ENCODE results near the gene VWF. TPM values are rescaled to one million over a fixed set of nuclear protein-coding genes. Genes with fewer than 3 reads are reported as not detected.
A peak's percentile ranks its signal among the peaks of the same experiment; 100 is the strongest.

Gene VWF
- total and polyA plus RNA-seq, 2 of the 4 experiments (the other 2 are of a cell fraction), result under 0.01 to 0.09 TPM

GRCh38 chr12:6065863-6066199 lies 58.6 kb downstream of the VWF start:
- H3K4ac ChIP-seq (ENCODE audit: low read depth, low read length), result peak overlapping the region; percentile 48
- H3K27ac ChIP-seq (ENCODE audit: insufficient read depth, low read length), result no peak overlapping the region
- no peak overlapping the region for H2BK5ac ChIP-seq (ENCODE audit: low read depth, low read length, poor library complexity, severe bottlenecking)
- no peak overlapping the region for H3K14ac ChIP-seq (replicated peaks; ENCODE audit: low read depth, low read length)
- no peak overlapping the region for H4K8ac ChIP-seq (ENCODE audit: low read depth in 2 of 2, low read length in 2 of 2)
- H3K4me2 ChIP-seq (ENCODE audit: low read depth, low read length), result no peak overlapping the region
- in situ Hi-C loops (cut with MboI; ENCODE audit: low sequenced_read_pairs), result loop anchor here (5.0 kb wide), 1 partner anchor 116 kb away; no protein-coding TSS in a partner anchor
- intact Hi-C loops (cut with micrococcal nuclease), result no loop called here
- TF ChIP-seq MAFK (IDR thresholded peaks at IDR 0.05; ENCODE audit: low read depth, low read length), result peak; percentile 46; the same call in 1 of the 2 replicates
- TF ChIP-seq POLR2A (IDR thresholded peaks at IDR 0.05; ENCODE audit: low read depth, low read length), result no peak
- TF ChIP-seq CHD1 (IDR thresholded peaks at IDR 0.05; ENCODE audit: low read depth, low read length), result no peak
- no peak for TF ChIP-seq RFX5 (IDR thresholded peaks at IDR 0.05; ENCODE audit: low read depth, low read length)
- no peak for TF ChIP-seq SMC3 (IDR thresholded peaks at IDR 0.05; ENCODE audit: low read depth, low read length)
- TF ChIP-seq, protein P1, sequence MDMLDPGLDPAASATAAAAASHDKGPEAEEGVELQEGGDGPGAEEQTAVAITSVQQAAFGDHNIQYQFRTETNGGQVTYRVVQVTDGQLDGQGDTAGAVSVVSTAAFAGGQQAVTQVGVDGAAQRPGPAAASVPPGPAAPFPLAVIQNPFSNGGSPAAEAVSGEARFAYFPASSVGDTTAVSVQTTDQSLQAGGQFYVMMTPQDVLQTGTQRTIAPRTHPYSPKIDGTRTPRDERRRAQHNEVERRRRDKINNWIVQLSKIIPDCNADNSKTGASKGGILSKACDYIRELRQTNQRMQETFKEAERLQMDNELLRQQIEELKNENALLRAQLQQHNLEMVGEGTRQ (IDR thresholded peaks at IDR 0.05; ENCODE audit: low read depth, low read length), result no peak
- TF ChIP-seq FOS (IDR thresholded peaks at IDR 0.05; ENCODE audit: low read depth, low read length), result no peak
- no peak for TF ChIP-seq MAZ (IDR thresholded peaks at IDR 0.05; ENCODE audit: borderline replicate concordance, low read depth, low read length)
- no peaks in the 10 kb centered on the region for H3K27me3 ChIP-seq (ENCODE audit: control insufficient read depth, insufficient read depth, low read length)
- H2BK20ac ChIP-seq (ENCODE audit: low read depth, low read length), result peak overlapping the region; percentile 43; the same call in 1 of the 2 replicates
- H4K5ac ChIP-seq (ENCODE audit: low read depth, low read length), result no peak overlapping the region
- no peak overlapping the region; the same call in 1 of the 2 replicates for H3K23ac ChIP-seq (ENCODE audit: low read depth, low read length)
- BruUV-seq (replicated peaks), result no TSS peak
- ChIA-PET POLR2A (ENCODE audit: unreplicated experiment) (no interaction called here), CTCF (interaction anchor here (1.9 kb wide), 1 partner anchor 77 kb away, joined by 5 read pairs; no protein-coding TSS in a partner anchor)
- no peaks in the 10 kb centered on the region for H3K36me3 ChIP-seq (ENCODE audit: control insufficient read depth, insufficient read depth, low read length)
- no peaks in the 10 kb centered on the region for H3K79me1 ChIP-seq (ENCODE audit: low read depth in 1 of 2, low read length in 2 of 2)
- H3K18ac ChIP-seq (ENCODE audit: low read depth, low read length), result no peak overlapping the region; the same call in 1 of the 2 replicates
- no peak overlapping the region for H3K9ac ChIP-seq (ENCODE audit: low read depth, low read length)
- no peaks in the 10 kb centered on the region for H4K20me1 ChIP-seq (ENCODE audit: insufficient read depth, low read length)
- H2BK15ac ChIP-seq (ENCODE audit: low read depth, low read length), result peak overlapping the region; percentile 32; the same call in 1 of the 3 replicates
- H2BK120ac ChIP-seq (ENCODE audit: low read depth, low read length), result 0 out of 2 replicates have a peak overlapping the region, but pooled peaks have one; percentile 16
- H3K4me3 ChIP-seq (ENCODE audit: insufficient read depth, low read depth, low read length), result no peak overlapping the region
- H4K91ac ChIP-seq (ENCODE audit: insufficient read depth, low read depth, low read length), result no peak overlapping the region; the same call in 1 of the 2 replicates
- peaks cover 22% of the 10 kb centered on the region for H3K4me1 ChIP-seq (ENCODE audit: control insufficient read depth, insufficient read depth, low read length)
- H2AK9ac ChIP-seq (replicated peaks; ENCODE audit: low read depth, low read length, poor library complexity), result peak overlapping the region; percentile 25
- ATAC-seq (ENCODE audit: low read depth), result no peak
- H2AFZ ChIP-seq (replicated peaks; ENCODE audit: low read length, poor library complexity), result peak overlapping the region; percentile 36
- H3K9me3 ChIP-seq (ENCODE audit: control insufficient read depth, insufficient read depth, low read length), result no peaks in the 10 kb centered on the region
- 71% methylated on average over 1 of the region's 5 CpGs; no CpG with 5 or more reads in 1 of the 2 experiments for WGBS, 2 experiments (ENCODE audit: extremely low coverage in 2 of 2, insufficient read length in 1 of 2)
- no peak for DNase-seq
- dilution Hi-C loops (cut with HindIII; ENCODE audit: low sequenced_read_pairs, unreplicated experiment), result no loop called here
- H3K56ac ChIP-seq (ENCODE audit: extremely low read depth, insufficient read depth, low read length), result no peak overlapping the region
- H3K9me1 ChIP-seq (ENCODE audit: insufficient read depth, low read length), result peaks cover 15% of the 10 kb centered on the region
- peak overlapping the region; percentile 72 for H2AK5ac ChIP-seq (ENCODE audit: low read depth, low read length)

Measured in IMR-90 (cell line).